GM23248 (cell line): ENCODE measurements around the gene SLC13A1. TPM values are rescaled to one million over a fixed set of nuclear protein-coding genes. Genes with fewer than 3 reads are reported as not detected.

Source experiments
- DNase-seq: peaks from one replicate; pipeline ENCODE4 v3.0.0-alpha.2; 2015
- H2AFZ ChIP-seq: fragments of 200-600 bp; sonication (generic); 2 replicates; pipeline ENCODE4 v1.6.1; 2016; ENCODE audit warnings: antibody characterized with exemption
- H3F3A ChIP-seq: fragments of 200-600 bp; sonication (generic); 2 replicates; pipeline ENCODE4 v1.6.1; 2016; ENCODE audit warnings: mild to moderate bottlenecking, antibody characterized with exemption, mixed run types; ENCODE audit not compliant: insufficient read depth
- H3K27ac ChIP-seq: fragments of 200-600 bp; sonication (generic); 2 replicates; pipeline ENCODE4 v1.5.1; 2016; ENCODE audit warnings: mild to moderate bottlenecking
- H3K27me3 ChIP-seq: fragments of 200-600 bp; sonication (generic); replicated peaks from 2 replicates; pipeline ENCODE4 v1.6.1; 2016; ENCODE audit warnings: mild to moderate bottlenecking; ENCODE audit not compliant: insufficient read depth
- H3K36me3 ChIP-seq: fragments of 200-600 bp; sonication (generic); 2 replicates; pipeline ENCODE4 v1.6.1; 2016; ENCODE audit warnings: low read depth, mild to moderate bottlenecking
- H3K4me1 ChIP-seq: fragments of 200-600 bp; sonication (generic); 2 replicates; pipeline ENCODE4 v1.6.1; 2016; ENCODE audit warnings: mild to moderate bottlenecking; ENCODE audit not compliant: insufficient read depth
- H3K4me2 ChIP-seq: fragments of 200-600 bp; sonication (generic); one replicate; pipeline ENCODE4 v1.6.1; 2016; ENCODE audit warnings: mild to moderate bottlenecking; ENCODE audit not compliant: unreplicated experiment
- H3K4me3 ChIP-seq: fragments of 200-600 bp; sonication (generic); 2 replicates; pipeline ENCODE4 v1.5.1; 2016; ENCODE audit warnings: mild to moderate bottlenecking
- H3K79me2 ChIP-seq: fragments of 200-600 bp; sonication (generic); 2 replicates; pipeline ENCODE4 v1.6.1; 2016; ENCODE audit warnings: mild to moderate bottlenecking; ENCODE audit not compliant: insufficient read depth
- H3K9ac ChIP-seq: fragments of 200-600 bp; sonication (generic); 2 replicates; pipeline ENCODE4 v1.6.1; 2016; ENCODE audit warnings: mild to moderate bottlenecking
- H3K9me2 ChIP-seq: fragments of 200-600 bp; sonication (generic); 2 replicates; pipeline ENCODE4 v1.6.1; 2016; ENCODE audit warnings: mixed run types, mild to moderate bottlenecking, moderate library complexity; ENCODE audit not compliant: insufficient read depth
- H3K9me3 ChIP-seq: fragments of 200-600 bp; sonication (generic); one replicate; pipeline ENCODE4 v1.6.1; 2017; ENCODE audit warnings: low read depth
- H4K20me1 ChIP-seq: fragments of 200-600 bp; sonication (generic); 2 replicates; pipeline ENCODE4 v1.6.0; 2016; ENCODE audit not compliant: insufficient read depth
- EZH2 ChIP-seq: fragments of 200-600 bp; sonication (generic); IDR thresholded peaks from 2 replicates; pipeline ENCODE4 v1.6.1; 2018; ENCODE audit warnings: antibody characterized with exemption, mild to moderate bottlenecking; ENCODE audit not compliant: insufficient read depth, poor library complexity, severe bottlenecking
- EZH2phosphoT487 ChIP-seq: fragments of 200-600 bp; sonication (generic); IDR thresholded peaks from 2 replicates; pipeline ENCODE4 v1.6.1; 2018; ENCODE audit warnings: antibody characterized with exemption, moderate library complexity, mild to moderate bottlenecking, low read depth; ENCODE audit not compliant: insufficient read depth
- WGBS, 2 experiments: methylation state at CpG; one replicate each; pipeline ENCODE4 v1.1.6; 2015 to 2017; ENCODE audit warnings: low lambda C conversion rate in 2 of 2, low coverage in 1 of 2; ENCODE audit errors: missing lambda C conversion rate in 2 of 2; 5-methylcytosine and 5-hydroxymethylcytosine counted together
- in situ Hi-C: fragments of 300-500 bp; cut with MboI; formaldehyde crosslinking; loops from 2 replicates; pipeline ENCODE4 v1.15.0; 2020
- polyA plus RNA-seq: library from polyadenylated mRNA; unstranded; fragments of >200 nt; fragmentation: Nextera tagmentation; extraction: Ambion mirVana; gene quantifications from 2 replicates; pipeline ENCODE4 v1.2.1, GENCODE V29; 2016
- total RNA-seq: library from RNA; depleted of rRNA; stranded (reverse); fragments of >200 nt; shearing (Covaris generic); gene quantifications from 2 replicates; pipeline ENCODE4 v1.2.3, GENCODE V29; 2014

Gene SLC13A1
- total and polyA plus RNA-seq, 2 experiments from 2014 or later: not detected

DNA sequence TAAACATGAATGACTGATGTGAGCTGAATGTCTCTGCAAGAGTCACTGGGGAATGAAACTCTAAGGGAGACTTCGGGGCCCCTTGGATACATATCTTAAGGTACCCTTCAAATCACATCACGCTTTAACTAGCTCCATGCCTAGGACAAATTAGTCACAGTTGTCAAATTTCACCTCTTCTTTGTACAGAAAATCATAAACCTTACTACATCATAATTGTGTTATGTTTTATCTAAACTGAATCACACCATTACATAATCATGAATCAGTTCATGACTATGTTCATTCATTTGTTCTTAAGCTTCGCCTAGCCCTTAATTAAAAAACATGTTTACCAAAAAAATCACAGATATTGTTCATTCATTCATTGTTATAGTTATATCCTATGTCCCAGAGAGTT, 2.1 kb upstream of the SLC13A1 start:
- no peak overlapping the region for H3K4me3 ChIP-seq
- H3K9me3 ChIP-seq: no peaks in the 10 kb centered on the region
- no peak overlapping the region for H3K4me2 ChIP-seq
- no peaks in the 10 kb centered on the region for H4K20me1 ChIP-seq
- H3K36me3 ChIP-seq: no peaks in the 10 kb centered on the region
- in situ Hi-C loops: no loop called here
- H2AFZ ChIP-seq: no peak overlapping the region
- H3K4me1 ChIP-seq: no peaks in the 10 kb centered on the region
- no peak for DNase-seq
- no peaks in the 10 kb centered on the region for H3K79me2 ChIP-seq
- H3K9ac ChIP-seq: no peak overlapping the region
- H3K27me3 ChIP-seq: no peaks in the 10 kb centered on the region
- WGBS, 2 experiments: 3 to 4% methylated on average over 3 of the region's 3 CpGs
- no peaks in the 10 kb centered on the region for H3F3A ChIP-seq
- TF ChIP-seq EZH2phosphoT487 (no peak), EZH2 (no peak)
- H3K27ac ChIP-seq: no peak overlapping the region
- no peaks in the 10 kb centered on the region for H3K9me2 ChIP-seq

DNA sequence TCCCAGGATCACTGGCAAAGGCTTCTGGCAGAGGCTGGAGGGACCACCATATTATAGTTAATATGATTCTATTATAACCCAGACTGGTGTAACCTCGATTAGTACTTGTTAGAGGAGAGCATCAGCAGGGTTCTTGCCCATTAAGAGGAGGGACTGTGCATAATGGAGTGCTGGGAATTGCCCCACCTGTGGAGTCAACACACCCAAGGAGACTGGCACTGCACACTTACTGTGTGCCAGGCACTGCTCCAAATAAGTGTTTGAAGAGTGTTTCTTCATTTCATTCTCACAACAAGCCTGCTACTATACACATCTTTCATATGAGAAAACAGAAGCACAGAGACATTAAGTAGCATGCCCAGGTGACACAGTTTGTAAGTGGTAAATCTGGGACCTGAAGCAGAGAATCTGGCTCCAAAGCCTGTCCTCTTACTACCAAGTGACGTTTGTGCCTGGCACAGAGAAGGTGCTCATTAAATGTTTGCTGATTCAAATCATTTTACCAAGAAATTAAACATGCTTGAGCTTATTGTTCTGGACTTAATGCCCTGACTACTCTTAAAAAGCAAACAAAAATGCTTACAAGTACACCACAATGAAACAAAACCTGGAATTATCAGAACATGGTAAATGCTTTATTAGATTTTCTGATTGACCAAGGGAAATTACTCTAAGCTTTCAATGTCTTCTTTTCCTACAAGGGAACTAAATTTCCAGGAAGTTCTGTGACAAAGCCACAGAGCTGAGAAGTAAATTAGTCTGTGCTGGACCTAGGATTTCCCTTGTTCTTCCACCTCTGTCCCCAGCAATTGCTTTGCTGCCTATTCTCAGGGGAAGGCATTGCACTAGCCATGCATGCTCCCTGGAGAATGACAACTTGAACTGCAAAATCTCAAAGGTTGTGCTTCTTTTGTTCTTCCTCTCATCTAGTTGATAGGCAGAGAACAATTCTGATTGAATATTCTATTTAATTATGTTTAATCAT, 809 bp downstream of the SLC13A1 start:
- in situ Hi-C loops: no loop called here
- Histone ChIP-seq H2AFZ (no peak overlapping the region), H3K9me2 (no peaks in the 10 kb centered on the region), H3F3A (no peaks in the 10 kb centered on the region), H3K27ac (no peak overlapping the region), H3K27me3 (no peaks in the 10 kb centered on the region), H3K9me3 (no peaks in the 10 kb centered on the region), H3K4me1 (no peaks in the 10 kb centered on the region), H3K36me3 (no peaks in the 10 kb centered on the region), H4K20me1 (no peaks in the 10 kb centered on the region), H3K4me2 (no peak overlapping the region), H3K9ac (no peak overlapping the region), H3K79me2 (no peaks in the 10 kb centered on the region), H3K4me3 (no peak overlapping the region)
- no peak for TF ChIP-seq EZH2phosphoT487
- no peak for TF ChIP-seq EZH2
- WGBS, 2 experiments: 0 to 2% methylated on average over 2 of the region's 2 CpGs
- DNase-seq: no peak

DNA sequence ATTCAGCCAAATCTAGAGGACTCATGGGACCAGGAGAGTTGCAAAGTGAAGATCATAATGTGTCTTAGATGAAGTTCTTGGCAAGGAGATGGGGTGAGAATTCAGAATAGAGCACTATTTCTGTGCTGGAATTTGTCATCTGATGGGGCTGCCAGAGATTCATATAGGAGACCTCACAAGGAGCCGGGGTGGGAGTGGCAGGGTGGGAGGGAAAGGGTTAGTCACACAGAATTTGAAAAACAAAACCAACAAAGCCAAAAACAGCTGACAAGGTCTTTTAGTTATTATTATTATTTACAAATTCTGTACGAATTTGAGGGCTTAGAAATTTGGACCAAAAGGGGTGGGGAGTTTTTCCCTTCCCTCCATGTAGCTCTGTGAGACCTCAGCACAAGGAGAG, 1.7 kb downstream of the SLC13A1 start:
- in situ Hi-C loops: no loop called here
- no peaks in the 10 kb centered on the region for H3K36me3 ChIP-seq

DNA sequence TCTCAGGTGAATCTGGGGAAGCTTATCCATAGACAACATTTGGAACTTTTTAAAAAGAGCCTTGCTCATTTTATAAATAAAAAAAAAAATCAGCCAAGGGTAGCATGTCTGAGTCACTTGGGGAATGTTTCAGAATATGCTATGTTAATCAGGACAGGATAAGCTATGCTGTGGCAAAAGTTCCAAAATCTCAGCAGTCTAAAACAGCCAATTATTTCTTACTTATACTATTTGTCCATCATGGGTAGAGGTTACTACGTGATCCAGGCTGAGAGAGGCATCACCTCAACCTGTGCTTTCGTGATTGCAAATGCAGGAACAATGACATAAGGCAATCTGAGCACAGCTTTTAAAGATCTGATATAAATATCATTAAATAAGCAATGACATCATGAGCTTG, 6.5 kb downstream of the SLC13A1 start:
- no peaks in the 10 kb centered on the region for H3K9me3 ChIP-seq
- no peaks in the 10 kb centered on the region for H3K36me3 ChIP-seq
- H3K9me2 ChIP-seq: no peaks in the 10 kb centered on the region
- no peaks in the 10 kb centered on the region for H3K4me1 ChIP-seq
- WGBS, 2 experiments: 0 to 11% methylated on average over 2 of the region's 2 CpGs
- no peak overlapping the region for H3K9ac ChIP-seq
- no peaks in the 10 kb centered on the region for H3F3A ChIP-seq
- H3K27me3 ChIP-seq: no peaks in the 10 kb centered on the region
- H2AFZ ChIP-seq: no peak overlapping the region
- no peak overlapping the region for H3K4me2 ChIP-seq
- H3K27ac ChIP-seq: no peak overlapping the region
- in situ Hi-C loops: no loop called here
- DNase-seq: no peak
- H3K79me2 ChIP-seq: no peaks in the 10 kb centered on the region
- no peaks in the 10 kb centered on the region for H4K20me1 ChIP-seq
- no peak for TF ChIP-seq EZH2
- no peak overlapping the region for H3K4me3 ChIP-seq

More for the DNA sequence above, 1.7 kb downstream of the SLC13A1 start:
- DNase-seq: no peak
- H2AFZ ChIP-seq: no peak overlapping the region
- H3K9me3 ChIP-seq: no peaks in the 10 kb centered on the region
- H3K27ac ChIP-seq: no peak overlapping the region
- no peak for TF ChIP-seq EZH2phosphoT487
- TF ChIP-seq EZH2: no peak
- H3K4me2 ChIP-seq: no peak overlapping the region
- H3K9me2 ChIP-seq: no peaks in the 10 kb centered on the region
- no peak overlapping the region for H3K4me3 ChIP-seq
- no peaks in the 10 kb centered on the region for H4K20me1 ChIP-seq
- H3K4me1 ChIP-seq: no peaks in the 10 kb centered on the region
- WGBS, 2 experiments: 0 to 11% methylated on average over 2 of the region's 2 CpGs
- H3K27me3 ChIP-seq: no peaks in the 10 kb centered on the region
- no peaks in the 10 kb centered on the region for H3F3A ChIP-seq
- no peaks in the 10 kb centered on the region for H3K79me2 ChIP-seq
- no peak overlapping the region for H3K9ac ChIP-seq
